Measurements from ENCODE around the gene TRAK2. TPM values are rescaled to one million over a fixed set of nuclear protein-coding genes. Genes with fewer than 3 reads are reported as not detected.

Gene TRAK2
- total and polyA plus RNA-seq, 2 donors (not counting 1 experiment from before 2014, with no cell fraction given) = 16.9 to 21.6 TPM

- Histone ChIP-seq H3K4me2 (replicated peaks; ENCODE audit: low read depth, low read length, poor library complexity, severe bottlenecking) (no peak overlapping the region), H3K4me3 (ENCODE audit: control extremely low read depth in 1 of 5, extremely low read depth in 1 of 5, insufficient read depth in 1 of 5, low read depth in 2 of 5, low read length in 4 of 5) (no peak overlapping the region), H3K27me3 (replicated peaks in 1 of 4; ENCODE audit: control extremely low read depth in 1 of 4, control insufficient read depth in 3 of 4, insufficient read depth in 4 of 4, low read length in 3 of 4) (no peaks in the 10 kb centered on the region), H2AFZ (ENCODE audit: insufficient read depth, low read depth, low read length, poor library complexity, severe bottlenecking) (no peak overlapping the region), H3K36me3 (replicated peaks in 1 of 2; ENCODE audit: control extremely low read depth in 1 of 2, control insufficient read depth in 1 of 2, extremely low read depth in 1 of 2, insufficient read depth in 2 of 2, low read length in 1 of 2) (peaks cover 19 to 20% of the 10 kb centered on the region in 2 experiments), H3K9me3 (ENCODE audit: control extremely low read depth in 1 of 3, control insufficient read depth in 2 of 3, insufficient read depth in 1 of 3, low read length in 2 of 3) (no peaks in the 10 kb centered on the region), H3K79me2 (ENCODE audit: control insufficient read depth, insufficient read depth, low read length) (peaks cover 72% of the 10 kb centered on the region), H3K4me1 (ENCODE audit: control insufficient read depth in 2 of 2, insufficient read depth in 2 of 2, low read length in 2 of 2) (no peaks in the 10 kb centered on the region), H4K20me1 (ENCODE audit: control insufficient read depth, insufficient read depth, low read length, poor library complexity, severe bottlenecking) (peaks cover 5% of the 10 kb centered on the region), H3K27ac (ENCODE audit: low read length in 2 of 2) (no peak overlapping the region), H3K9ac (ENCODE audit: low read length) (no peak overlapping the region)
- no peaks in the 10 kb centered on the region for H3K9me3 Mint-ChIP-seq (ENCODE audit: insufficient read depth)
- H3K27me3 Mint-ChIP-seq = no peaks in the 10 kb centered on the region
- POLR2A ChIA-PET = no interaction called here
- H3K27ac Mint-ChIP-seq = no peak overlapping the region
- 88% methylated on average over 1 of the region's 6 CpGs for WGBS (ENCODE audit: insufficient coverage)
- ATAC-seq (ENCODE audit: low read depth) (no peak), DNase-seq (no peak)
- peaks cover 14% of the 10 kb centered on the region for H3K4me1 Mint-ChIP-seq
- TF ChIP-seq EZH2 (IDR thresholded peaks at IDR 0.05; ENCODE audit: borderline replicate concordance, insufficient read depth, low read depth, low read length, poor library complexity, severe bottlenecking) (no peak), CTCF (IDR thresholded peaks at IDR 0.05) (no peak)
- CTCF ChIA-PET = no interaction called here
- intact Hi-C loops (cut with micrococcal nuclease) = no loop called here
- H3K4me3 Mint-ChIP-seq = no peak overlapping the region
Observed at GRCh38 chr2:201402651-201403562, 48.4 kb downstream of the TRAK2 start.

- Histone ChIP-seq H3K27me3 (replicated peaks in 1 of 4; ENCODE audit: control extremely low read depth in 1 of 4, control insufficient read depth in 3 of 4, insufficient read depth in 4 of 4, low read length in 3 of 4) (no peaks in the 10 kb centered on the region), H2AFZ (ENCODE audit: insufficient read depth, low read depth, low read length, poor library complexity, severe bottlenecking) (no peak overlapping the region), H3K79me2 (ENCODE audit: control insufficient read depth, insufficient read depth, low read length) (peaks cover 61% of the 10 kb centered on the region), H3K9ac (ENCODE audit: low read length) (no peak overlapping the region), H3K9me3 (ENCODE audit: control extremely low read depth in 1 of 3, control insufficient read depth in 2 of 3, insufficient read depth in 1 of 3, low read length in 2 of 3) (no peaks in the 10 kb centered on the region), H3K4me2 (replicated peaks; ENCODE audit: low read depth, low read length, poor library complexity, severe bottlenecking) (no peak overlapping the region), H3K4me1 (ENCODE audit: control insufficient read depth in 2 of 2, insufficient read depth in 2 of 2, low read length in 2 of 2) (peaks cover 3% of the 10 kb centered on the region in 2 donors), H3K4me3 (ENCODE audit: control extremely low read depth in 1 of 5, extremely low read depth in 1 of 5, insufficient read depth in 1 of 5, low read depth in 2 of 5, low read length in 4 of 5) (no peak overlapping the region), H3K27ac (ENCODE audit: low read length in 2 of 2) (no peak overlapping the region), H4K20me1 (ENCODE audit: control insufficient read depth, insufficient read depth, low read length, poor library complexity, severe bottlenecking) (peaks cover 5% of the 10 kb centered on the region), H3K36me3 (replicated peaks in 1 of 2; ENCODE audit: control extremely low read depth in 1 of 2, control insufficient read depth in 1 of 2, extremely low read depth in 1 of 2, insufficient read depth in 2 of 2, low read length in 1 of 2) (peaks cover 20 to 27% of the 10 kb centered on the region in 2 experiments)
- no peak for ATAC-seq (ENCODE audit: low read depth)
- intact Hi-C loops (cut with micrococcal nuclease) = no loop called here
- Mint-ChIP-seq H3K9me3 (ENCODE audit: insufficient read depth) (no peaks in the 10 kb centered on the region), H3K4me1 (peaks cover 12% of the 10 kb centered on the region), H3K27ac (no peak overlapping the region), H3K4me3 (no peak overlapping the region), H3K27me3 (no peaks in the 10 kb centered on the region)
- ChIA-PET POLR2A (no interaction called here), CTCF (no interaction called here)
- TF ChIP-seq EZH2 (IDR thresholded peaks at IDR 0.05; ENCODE audit: borderline replicate concordance, insufficient read depth, low read depth, low read length, poor library complexity, severe bottlenecking) = no peak
- TF ChIP-seq CTCF (IDR thresholded peaks at IDR 0.05) = no peak
- WGBS (ENCODE audit: insufficient coverage) = no CpG with 5 or more reads among the region's 3 CpGs
- no peak for DNase-seq
Observed at GRCh38 chr2:201401815-201402214, 49.4 kb downstream of the TRAK2 start.

All from B cell (primary cell).